Measurements from ENCODE around the gene PLCG1.
"Not testable (repeated sequence)": the region's sequence is repeated elsewhere in the genome, so short reads cannot be mapped to it uniquely, and the experiment has no call there.

Gene PLCG1

DNA sequence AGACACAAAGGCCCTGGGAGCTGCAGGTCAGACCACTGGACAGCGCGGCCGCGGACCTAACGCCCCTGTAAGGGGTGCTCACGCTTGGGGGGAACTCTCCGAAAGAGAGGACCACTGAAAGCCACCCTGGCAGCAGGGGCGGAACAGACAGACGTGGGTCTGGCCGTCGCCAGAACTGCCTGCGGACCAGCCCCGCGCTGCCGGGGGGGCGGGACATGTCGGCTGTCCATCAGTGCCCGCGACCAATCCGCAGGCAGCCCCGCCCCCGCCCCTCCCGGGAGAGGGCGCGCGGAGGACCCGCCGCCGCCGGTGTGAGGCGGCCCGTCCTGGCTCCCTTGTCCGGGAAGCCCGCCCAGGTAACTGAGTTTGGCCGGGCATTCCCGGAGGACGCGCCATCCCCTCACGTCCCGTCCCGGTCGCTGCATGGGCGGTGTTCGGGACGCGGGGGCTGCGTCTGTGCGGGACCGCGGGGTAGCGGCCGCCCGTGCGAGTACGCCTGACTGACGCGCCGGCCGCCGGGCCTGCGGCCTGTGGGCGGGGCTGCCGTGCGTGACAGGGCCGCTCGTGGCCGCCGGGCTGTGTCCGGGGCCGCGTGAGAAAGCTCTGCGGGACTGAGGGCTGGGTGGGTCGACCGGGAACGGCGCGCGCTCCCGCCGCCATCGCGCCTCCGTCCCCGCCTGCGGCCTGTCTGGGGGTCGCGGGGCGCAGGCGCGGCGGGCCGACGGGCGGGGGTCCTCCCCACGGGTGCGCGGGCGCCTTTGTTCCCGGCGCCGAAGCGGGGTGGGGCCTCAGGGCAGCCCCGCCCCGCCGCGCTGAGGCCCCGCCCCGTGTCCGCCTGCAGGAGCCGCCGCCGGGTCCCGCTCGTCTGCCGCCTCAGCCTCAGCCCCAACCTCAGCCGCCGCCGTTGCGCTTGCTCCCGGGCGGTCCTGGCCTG lies at the start of gene PLCG1:
Gene PLCG1 (plus strand): TSS at position 864 of the 934 bp plus-strand sequence. CDS start 99 bp downstream, outside the sequence.
- peak; percentile 86 for DNase-seq

DNA sequence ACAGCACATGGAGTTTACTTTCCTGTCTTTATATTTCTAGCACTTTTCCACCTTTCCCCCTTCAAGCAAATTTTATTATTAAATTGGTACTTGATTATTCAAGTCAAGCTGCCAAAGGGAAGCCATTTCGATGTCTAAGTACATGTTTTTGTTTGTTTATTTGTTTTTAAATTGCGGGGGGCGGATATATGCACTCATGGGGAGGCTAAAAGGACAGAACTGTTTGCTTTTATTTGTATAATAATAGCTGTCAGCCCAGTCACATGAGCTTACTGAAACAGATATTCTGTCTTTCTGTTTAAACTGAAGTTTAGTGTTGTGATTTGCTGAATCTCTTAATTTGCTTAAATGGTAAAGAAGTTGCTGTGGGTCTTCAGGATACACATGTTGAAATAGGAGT lies 49.6 kb upstream of the PLCG1 start:
- DNase-seq: peak; percentile 64

DNA sequence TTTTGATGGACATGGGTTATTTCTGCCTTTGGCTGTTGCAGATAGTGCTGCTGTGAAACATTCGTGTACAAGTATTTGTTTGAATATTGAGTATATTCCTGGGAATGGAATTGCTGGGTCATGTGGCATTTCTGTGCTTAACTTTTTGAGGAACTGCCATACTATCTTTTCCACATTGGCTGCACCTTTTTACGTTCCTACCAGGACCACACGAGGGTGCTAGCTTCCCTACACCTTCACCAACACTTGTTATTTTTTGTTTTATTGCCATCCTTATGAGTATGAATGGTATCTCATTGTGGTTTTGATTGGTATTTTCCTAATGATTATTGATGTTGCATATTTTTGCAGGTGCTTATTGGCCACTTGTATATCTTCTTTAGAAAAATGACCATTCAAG lies 47.8 kb upstream of the PLCG1 start:
- DNase-seq: no peak

DNA sequence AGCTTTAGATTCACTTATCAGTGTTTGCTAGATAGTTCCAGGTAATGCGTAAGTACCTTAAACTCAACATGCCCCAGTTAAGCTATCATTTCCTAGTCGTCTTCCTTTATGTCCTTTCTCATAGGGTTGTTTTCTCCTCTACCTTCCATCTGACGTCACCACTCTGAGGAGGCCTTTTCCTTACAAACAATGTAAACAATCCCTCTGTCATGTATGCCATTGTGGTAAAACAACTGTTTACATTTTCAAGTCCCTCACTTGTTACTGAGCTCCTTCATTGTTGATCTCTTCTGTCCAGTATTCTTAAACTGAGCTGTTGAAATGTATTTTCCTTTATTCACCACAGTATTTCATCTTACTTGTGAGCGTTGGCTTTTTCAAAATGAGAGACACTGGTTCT lies 45.4 kb upstream of the PLCG1 start:
- no peak for DNase-seq

DNA sequence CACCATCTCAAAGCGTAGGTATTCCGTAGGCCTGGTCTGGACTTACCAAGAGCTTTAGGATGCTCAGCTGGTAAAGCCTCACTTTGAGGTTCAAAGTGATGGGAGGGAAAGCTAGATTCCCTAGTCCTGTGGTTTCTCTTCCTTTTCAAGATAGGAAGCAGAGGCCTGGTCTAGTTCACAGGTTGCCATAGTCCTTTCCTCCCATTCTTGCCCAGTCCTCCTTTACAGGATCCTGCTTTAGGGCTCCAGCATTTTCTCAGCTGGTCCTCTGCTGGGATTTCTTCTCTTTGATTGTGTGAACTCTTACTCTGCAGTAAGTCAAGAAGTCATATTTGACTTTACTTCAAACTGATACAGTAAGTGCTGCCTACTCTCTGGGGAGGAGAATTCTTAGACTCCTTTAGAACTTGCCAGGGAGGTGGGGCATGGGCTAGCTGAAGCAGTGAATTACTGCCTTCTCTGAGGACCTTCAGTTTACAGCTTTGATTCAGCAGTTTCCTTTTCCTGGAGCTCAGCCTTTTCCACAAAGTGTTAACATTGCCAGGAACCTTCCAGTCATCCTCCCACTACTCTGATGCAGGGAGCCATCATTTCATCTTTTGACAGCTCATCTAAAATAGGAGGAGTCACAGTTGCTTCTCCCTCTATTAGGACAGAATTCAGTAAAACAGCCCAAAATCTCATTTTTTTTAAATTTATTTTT lies 42.8 kb upstream of the PLCG1 start:
- no peak for DNase-seq

DNA sequence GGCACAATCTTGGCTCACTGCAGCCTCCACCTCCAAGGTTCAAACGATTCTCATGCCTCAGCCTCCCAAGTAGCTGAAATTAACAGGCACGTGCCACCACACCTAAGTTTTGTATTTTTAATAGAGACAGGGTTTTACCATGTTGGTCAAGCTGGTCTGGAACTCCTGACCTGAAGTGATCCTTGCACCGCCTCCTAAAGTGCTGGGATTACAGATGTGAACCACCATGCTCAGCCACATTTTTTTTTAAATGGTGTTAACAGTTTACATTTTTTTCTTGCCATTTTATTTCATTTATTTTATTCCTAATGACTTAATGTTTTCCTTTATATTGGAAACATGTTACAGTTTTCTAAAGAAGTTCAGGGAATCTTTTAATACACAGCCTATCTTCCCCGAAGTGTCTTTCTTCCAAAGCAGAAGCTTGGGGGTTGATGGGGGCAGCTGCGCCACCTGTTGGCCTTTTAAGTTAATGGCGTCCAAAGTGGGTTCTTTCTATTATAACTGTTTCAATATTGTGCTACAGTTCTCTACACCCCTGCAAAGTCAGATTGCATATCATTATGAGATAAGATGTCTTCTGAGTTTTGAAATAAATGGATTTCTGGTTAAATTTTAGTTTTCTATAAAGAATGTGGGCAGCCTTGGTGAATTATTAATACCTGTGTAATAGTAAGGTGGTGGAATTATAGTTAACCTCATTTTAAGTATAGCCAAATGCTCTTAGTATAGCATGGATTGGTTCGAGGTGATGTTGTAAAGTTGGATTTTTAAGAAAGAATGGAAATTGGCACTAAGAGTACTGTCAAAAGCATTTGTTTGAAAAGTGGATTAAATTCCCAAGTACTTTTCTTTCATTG lies 42.0 kb upstream of the PLCG1 start:
- DNase-seq: peak; percentile 45

DNA sequence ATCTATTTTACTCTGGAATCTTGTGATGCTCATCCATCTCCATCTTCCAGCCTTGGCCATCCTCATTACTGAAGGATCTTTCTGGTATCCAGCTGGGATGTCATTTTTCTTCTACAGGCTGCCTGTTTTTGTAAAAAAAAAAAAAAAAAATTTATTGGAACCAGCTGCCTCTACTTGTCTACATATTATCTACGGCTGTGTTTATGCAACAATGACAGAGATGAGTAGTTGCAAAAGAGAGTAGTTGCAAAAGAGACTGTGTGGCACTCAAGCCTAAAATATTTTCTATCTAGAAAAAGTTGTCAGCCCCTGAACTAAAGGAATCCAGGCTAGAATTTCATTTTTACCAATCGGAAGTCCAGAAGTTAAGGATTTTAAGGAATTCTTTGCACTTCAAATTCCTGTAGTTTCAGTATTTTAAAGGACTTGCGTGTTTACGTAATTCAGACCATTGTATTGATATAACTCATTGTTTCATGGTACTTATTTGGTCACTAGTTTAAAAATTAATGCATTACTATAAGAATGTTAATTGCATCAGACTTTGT lies 38.6 kb upstream of the PLCG1 start:
- DNase-seq: no peak

DNA sequence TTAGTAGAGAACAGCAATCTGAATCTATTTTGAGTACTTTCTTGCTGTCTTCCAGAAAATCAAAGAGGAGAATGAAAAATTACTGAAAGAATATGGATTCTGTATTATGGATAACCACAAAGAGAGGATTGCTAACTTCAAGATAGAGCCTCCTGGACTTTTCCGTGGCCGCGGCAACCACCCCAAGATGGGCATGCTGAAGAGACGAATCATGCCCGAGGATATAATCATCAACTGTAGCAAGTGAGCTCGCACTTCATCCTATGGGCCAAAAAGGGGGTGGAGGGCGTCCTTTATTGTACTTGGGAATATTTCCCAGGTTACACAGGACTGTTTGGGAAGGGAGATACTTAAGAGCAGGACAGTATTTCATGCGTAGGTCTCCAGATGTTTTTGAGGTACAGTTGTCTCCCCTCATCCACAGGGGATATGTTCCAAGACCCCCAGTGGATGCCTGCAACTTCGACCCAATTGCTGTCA lies 37.3 kb upstream of the PLCG1 start:
- DNase-seq: no peak

DNA sequence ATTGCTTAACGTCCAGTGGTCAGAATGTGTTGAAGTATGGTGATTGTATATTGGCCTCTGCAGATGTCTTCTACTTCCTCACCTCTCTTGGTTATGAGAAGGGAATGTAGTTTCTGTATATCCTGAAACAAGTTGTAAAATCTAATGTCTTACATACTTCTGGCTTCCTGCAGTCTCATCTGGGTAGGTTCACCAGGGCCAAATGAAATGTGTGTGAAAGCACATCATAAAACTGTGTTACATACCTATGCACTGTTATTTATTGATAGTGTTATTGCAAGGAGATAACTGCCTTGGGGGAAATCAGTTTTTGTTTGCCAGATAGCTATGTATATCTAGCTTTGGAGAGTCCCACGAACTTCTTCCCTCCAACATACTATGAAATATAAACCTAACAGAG lies 35.7 kb upstream of the PLCG1 start:
- no peak for DNase-seq

DNA sequence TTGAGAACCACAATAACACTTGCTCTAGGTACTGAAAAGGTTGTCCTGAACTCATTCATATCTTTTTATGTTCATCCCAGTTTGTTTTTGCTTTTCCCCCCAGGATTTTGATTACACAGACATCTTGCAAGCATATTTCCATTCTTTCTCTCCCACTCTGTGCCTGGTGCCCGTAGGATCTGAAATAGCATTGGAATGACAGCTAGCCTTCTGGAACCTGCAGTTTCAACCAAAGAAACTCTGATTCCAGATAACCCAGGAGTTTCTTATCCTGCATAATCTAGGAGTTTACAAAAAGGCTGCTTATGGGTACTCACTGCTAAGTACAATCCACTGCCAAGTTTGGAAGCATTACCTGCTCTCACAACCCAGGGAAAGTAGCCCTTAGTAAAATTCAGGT lies 28.8 kb upstream of the PLCG1 start:
- DNase-seq: no peak

DNA sequence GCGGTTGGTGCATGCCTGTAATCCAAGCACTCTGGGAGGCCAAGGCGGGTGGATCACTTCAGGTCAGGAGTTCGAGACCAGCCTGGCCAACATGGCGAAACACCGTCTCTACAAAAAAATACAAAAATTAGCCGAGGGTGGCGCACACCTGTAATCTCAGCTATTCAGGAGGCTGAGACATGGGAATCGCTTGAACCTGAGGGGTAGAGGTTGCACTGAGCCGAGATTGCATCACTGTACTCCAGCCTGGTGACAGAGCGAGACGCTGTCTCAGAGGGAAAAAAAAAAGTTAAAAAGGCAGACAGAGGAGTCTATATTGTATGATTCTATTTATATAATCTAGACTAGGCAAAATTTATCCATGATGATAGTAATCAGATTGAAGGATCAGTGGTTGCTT lies 27.3 kb upstream of the PLCG1 start:
- no peak for DNase-seq

DNA sequence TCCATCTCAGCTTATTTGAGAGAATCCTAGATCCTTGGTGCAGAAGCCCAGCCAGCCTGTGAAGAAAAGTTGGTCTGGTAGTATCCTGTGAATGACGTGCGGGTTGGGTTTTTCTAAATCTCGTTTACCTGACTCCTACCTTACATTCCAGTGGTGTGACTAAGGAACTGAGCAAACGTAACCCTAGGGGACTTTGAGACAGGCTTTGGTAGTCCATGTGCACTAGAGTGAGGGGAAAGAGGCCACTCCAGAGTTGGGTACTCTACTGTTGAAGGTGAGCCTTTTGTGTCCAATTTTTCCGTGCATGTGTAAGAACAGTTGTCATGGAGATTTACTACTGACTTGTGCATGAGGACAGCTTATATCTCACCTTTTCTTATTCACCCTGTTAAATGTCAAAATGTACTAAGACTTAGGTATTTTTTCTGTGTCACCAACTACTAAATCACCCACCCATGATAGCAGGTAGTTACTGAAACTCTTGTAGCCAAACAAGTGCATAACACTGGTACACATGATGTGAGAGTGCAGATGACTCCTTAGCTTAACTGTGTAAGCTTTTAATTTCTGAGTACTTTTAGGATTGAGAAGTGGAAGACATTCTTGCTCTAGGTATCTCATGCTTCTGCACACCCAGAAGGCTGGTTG lies 26.3 kb upstream of the PLCG1 start:
- DNase-seq: no peak

DNA sequence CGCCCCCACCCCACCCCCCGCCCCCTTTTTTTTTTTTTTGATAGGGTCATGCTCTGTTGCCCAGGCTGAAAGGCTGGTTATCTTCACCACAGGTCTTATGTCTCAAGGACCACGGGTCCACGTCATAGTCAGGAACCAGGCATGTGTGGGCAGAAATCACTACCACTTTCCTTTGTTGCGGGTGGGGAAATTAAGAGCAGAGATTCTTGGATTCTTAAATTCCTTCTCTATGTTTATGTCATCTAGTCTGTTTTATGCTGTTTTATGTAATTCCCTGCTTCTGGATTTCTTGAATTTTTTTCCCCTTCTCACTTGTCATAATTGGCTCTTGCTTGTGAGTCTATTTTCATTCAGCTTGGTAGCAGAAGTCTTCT lies 25.8 kb upstream of the PLCG1 start:
- no peak for DNase-seq

DNA sequence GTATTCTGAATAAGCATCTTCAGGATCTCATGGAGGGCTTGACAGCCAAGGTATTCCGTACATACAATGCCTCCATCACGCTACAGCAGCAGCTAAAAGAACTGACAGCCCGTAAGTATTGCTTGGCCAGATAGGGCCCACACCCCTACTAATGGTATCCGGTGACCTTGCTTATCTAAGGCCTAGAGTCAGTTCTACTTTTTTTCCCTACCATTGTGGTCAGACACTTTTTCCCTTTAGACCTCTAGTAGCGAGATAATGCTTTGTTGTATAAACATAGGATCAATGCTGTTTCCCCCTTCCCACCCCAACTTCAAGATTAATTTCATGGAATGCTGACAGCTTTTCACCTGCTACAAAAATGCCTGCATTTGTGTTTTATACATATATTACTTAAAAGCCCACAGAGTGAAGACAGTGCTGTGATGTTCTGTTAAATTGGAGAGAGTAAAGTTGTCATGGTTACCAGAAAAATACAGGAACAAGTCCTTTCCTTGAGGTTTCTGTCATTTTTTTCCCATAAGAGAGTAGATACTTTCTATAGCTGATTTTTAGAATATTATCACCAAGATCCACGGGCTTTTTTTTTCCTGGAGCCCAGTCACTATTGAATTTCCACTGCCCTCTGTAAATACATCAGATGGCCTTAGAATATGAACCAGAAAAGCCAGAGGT lies 20.9 kb upstream of the PLCG1 start:
- no peak for DNase-seq

DNA sequence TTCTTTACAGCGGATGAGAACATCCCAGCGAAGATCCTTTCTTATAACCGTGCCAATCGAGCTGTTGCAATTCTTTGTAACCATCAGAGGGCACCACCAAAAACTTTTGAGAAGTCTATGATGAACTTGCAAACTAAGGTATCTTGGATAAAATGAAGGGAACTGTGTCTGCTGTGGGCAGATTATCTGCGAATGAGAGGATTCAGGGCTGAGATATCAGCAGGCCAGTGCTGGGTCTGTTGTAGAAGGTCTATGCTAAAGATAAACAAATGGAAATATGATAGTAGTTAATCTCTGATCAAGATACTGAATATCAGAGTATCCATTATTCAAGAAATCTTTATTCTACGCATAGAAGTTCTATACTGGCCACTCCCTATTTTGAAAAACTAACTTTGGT lies 19.2 kb upstream of the PLCG1 start:
- DNase-seq: not testable (repeated sequence)

DNA sequence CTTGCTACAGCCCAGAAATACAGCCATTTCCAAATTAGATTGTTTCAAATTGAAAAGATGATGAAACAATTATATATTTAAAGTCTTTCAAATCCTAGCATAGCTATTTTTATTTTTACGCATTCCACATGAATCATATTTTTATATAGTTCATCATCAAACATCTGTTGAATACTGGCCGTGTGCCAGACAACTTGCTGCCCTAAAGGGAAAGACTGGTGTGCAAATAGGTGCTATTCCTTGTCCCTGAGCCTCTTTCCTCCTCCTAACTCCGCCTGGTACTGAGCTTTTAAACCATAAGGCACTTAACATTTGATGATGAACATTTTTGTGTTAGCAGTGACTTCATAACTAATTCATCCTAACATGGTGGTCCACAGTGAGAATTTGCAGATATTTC lies 18.7 kb upstream of the PLCG1 start:
- peak; percentile 57 for DNase-seq

DNA sequence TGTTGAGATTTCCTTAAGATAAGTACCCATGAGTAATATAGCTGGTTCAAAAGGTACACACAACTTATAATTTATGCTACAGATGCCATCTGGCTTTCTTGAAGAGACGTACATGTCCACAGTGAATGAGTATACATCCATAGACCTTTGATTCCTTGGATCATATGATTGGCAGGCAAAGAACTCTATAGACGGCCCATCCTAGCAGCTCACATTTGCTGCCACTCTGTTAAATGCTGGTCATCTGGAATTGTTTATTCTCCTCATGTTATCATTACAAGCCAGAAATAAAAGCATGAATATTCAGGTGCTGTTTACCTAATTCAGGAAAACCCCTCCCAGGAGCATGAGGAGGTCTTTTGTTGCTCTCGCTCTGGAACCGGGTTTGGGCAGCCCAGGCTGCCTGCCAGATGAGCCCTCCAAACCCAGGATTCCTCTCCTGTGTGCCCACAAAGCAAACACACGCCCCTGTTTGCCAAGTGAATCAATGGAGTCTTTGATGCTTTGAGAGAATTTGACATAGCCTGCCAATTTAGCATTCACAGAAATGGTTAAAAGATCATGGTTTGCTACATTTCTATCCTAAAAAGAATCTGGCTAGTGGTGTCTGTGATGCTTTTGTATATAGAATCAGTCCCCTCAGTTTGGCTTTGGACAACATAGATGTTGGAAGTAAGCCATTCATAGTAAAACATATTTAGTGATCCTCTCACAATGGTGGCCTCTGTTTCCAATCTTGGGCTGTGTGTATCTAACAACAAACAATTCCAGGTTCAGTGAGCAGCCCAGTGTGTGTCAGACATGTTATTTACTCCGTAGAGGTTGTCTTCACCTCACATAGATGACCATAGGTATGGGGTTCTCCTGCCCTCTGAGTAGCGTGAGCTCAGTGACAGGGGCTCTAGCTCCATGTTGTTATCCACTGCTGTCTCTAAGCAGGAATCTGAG lies 17.5 kb upstream of the PLCG1 start:
- peak; percentile 84 for DNase-seq

DNA sequence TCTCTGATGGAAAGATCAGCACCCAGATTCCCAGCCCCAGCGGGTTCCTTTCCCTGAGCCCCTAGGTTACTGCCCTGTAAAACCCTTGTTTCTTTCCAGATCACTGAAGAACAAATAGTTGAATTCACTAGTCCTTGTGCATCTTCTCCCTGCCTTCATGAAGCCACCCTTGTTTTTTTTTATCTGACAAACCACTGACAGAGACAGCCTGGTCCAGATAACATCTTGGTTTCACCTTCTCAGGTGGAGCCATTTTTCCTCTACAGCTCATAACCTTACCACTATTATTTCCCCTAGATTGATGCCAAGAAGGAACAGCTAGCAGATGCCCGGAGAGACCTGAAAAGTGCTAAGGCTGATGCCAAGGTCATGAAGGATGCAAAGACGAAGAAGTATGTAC lies 15.9 kb upstream of the PLCG1 start:
- no peak for DNase-seq

DNA sequence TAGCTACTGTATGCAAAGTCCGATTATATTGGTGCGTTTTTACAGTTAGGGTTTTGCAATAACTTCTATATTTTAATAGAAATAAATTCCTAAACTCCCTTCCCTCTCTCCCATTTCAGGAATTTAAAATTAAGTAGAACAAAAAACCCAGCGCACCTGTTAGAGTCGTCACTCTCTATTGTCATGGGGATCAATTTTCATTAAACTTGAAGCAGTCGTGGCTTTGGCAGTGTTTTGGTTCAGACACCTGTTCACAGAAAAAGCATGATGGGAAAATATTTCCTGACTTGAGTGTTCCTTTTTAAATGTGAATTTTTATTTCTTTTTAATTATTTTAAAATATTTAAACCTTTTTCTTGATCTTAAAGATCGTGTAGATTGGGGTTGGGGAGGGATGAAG lies 13.7 kb upstream of the PLCG1 start:
- no peak for DNase-seq

DNA sequence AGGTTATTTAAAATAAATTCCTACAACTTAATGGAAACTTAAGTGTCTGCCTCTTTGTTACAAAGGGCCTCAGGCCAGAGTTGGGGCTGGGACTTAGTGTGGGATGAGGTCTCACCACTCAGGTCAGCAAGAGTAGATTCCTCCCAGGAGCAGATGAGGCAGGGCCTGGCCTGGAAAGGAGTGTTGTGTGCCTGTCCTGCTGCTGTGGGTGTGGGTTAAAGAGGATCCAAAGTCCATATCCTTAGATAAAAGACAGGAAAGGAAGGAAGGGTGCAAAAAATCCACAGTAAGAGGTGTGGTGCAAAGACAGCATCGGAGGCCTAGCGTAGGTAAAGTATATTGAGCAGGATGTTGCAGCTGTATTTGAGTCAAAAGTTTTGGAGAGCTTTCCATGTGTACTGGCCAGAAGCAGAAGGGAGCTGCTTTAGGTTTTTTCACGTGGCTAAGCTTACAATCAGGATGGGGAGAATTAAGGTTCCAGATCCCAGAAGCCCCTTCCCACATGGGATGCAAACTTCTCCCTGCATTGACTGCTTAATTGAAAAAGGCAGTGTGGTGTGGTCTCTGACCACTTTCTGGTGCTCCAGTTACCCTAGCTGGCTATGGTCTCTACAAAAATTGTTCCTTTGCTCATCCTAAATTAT lies 12.8 kb upstream of the PLCG1 start:
- DNase-seq: no peak

Data from NCI-H69 (cell line).